ENCODE measurements around the gene ANKH.
"Not testable (repeated sequence)": the region's sequence is repeated elsewhere in the genome, so short reads cannot be mapped to it uniquely, and the experiment has no call there.

Gene ANKH

GRCh38 chr5:14838396-14839319 is 32.9 kb downstream of the ANKH start:
- DNase-seq (ENCODE audit: insufficient read length, low spot score) (no peak), FAIRE-seq (no peak)
- TF ChIP-seq POLR2A (IDR thresholded peaks at IDR 0.05; ENCODE audit: low read depth, low read length) = no peak

DNA sequence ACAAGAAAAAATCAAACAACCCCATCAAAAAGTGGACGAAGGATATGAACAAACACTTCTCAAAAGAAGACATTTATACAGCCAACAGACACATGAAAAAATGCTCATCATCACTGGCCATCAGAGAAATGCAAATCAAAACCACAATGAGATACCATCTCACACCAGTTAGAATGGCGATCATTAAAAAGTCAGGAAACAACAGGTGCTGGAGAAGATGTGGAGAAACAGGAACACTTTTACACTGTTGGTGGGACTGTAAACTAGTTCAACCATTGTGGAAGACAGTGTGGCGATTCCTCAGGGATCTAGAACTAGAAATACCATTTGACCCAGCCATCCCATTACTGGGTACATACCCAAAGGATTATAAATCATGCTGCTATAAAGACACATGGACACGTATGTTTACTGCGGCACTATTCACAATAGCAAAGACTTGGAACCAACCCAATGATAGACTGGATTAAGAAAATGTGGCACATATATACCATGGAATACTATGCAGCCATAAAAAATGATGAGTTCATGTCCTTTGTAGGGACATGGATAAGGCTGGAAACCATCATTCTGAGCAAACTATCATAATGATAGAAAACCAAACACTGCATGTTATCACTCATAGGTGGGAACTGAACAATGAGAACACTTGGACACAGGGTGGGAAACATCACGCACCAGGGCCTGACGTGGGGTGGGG is 34.0 kb downstream of the ANKH start:
- not testable (repeated sequence) for FAIRE-seq; DNase-seq (ENCODE audit: insufficient read length, low spot score)

- FAIRE-seq (peak; percentile 20), DNase-seq (ENCODE audit: insufficient read length, low spot score) (no peak)
- no peak for TF ChIP-seq POLR2A (IDR thresholded peaks at IDR 0.05; ENCODE audit: low read depth, low read length)
Measured at GRCh38 chr5:14834584-14835550, 36.7 kb downstream of the ANKH start.

- TF ChIP-seq POLR2A (IDR thresholded peaks at IDR 0.05; ENCODE audit: low read depth, low read length) = no peak
- FAIRE-seq = no peak
- DNase-seq (ENCODE audit: insufficient read length, low spot score) = no peak
Measured at GRCh38 chr5:14834062-14834461, 37.5 kb downstream of the ANKH start.

- DNase-seq (ENCODE audit: insufficient read length, low spot score) = no peak
- no peak for FAIRE-seq
- no peak for TF ChIP-seq POLR2A (IDR thresholded peaks at IDR 0.05; ENCODE audit: low read depth, low read length)
Measured at GRCh38 chr5:14831006-14831338, 40.6 kb downstream of the ANKH start.

GRCh38 chr5:14830210-14831005 is 41.2 kb downstream of the ANKH start:
- no peak for TF ChIP-seq POLR2A (IDR thresholded peaks at IDR 0.05; ENCODE audit: low read depth, low read length)
- DNase-seq (ENCODE audit: insufficient read length, low spot score) = no peak
- no peak for FAIRE-seq

GRCh38 chr5:14829396-14829795 is 42.2 kb downstream of the ANKH start:
- FAIRE-seq (no peak), DNase-seq (ENCODE audit: insufficient read length, low spot score) (no peak)
- TF ChIP-seq POLR2A (IDR thresholded peaks at IDR 0.05; ENCODE audit: low read depth, low read length) = no peak

DNA sequence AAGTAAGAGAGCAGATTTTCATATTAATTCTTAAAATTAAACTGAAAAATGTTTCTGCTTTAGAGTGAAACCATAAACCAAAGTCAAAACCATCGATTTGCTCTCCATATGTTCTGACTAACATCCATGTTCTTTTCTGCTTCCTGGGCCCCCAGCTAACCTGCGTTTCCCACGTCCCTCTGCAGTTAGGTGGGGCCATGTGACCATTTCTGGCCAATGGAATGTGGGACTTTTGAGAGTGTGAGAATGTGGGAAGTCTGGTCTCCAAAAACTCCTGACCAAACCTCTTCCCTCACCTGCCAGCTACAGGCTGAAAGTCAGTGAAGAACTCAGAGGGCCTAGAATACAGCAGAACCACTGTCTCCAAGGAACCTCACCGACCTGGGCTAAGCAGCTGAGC is 44.9 kb downstream of the ANKH start:
- DNase-seq (ENCODE audit: insufficient read length, low spot score) (no peak), FAIRE-seq (no peak)
- no peak for TF ChIP-seq POLR2A (IDR thresholded peaks at IDR 0.05; ENCODE audit: low read depth, low read length)

GRCh38 chr5:14825977-14826376 is 45.6 kb downstream of the ANKH start:
- FAIRE-seq = peak; percentile 23
- TF ChIP-seq POLR2A (IDR thresholded peaks at IDR 0.05; ENCODE audit: low read depth, low read length) = no peak
- DNase-seq (ENCODE audit: insufficient read length, low spot score) = no peak

GRCh38 chr5:14824499-14824898 is 47.1 kb downstream of the ANKH start:
- TF ChIP-seq POLR2A (IDR thresholded peaks at IDR 0.05; ENCODE audit: low read depth, low read length) = no peak
- FAIRE-seq (no peak), DNase-seq (ENCODE audit: insufficient read length, low spot score) (no peak)

DNA sequence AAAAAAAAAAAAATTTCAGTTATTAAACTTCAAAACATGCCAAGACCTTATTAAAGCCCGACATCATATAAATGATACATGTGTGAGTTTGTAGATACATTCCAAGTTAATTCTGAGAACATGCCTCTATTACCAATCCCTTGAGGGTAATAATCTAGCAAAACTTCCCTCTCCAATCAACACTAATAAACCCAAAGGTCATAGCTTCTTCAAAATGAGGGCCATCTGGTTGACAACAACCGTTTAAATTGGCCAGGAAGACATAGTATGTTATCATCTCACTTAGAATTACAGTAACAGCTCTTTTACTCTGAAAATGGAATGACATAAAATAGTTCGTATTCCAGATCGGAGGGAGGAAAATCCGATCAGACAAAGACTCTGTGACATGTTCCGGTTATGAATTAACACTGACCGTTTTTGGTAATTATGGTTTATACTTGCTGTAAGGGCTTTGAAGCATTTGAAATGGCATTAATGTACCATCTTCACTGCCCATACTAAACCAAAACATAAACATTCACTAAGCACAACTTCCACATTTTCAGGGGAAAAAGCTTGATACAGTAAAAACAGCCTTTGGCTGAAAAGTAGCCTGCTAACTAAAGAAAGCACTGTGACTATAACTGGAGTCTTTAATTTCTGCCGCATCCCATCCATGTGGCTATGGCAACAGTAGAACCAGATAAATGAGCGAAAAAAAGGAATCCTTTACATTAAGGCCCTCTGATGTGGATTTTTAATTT is 50.3 kb downstream of the ANKH start:
- DNase-seq (ENCODE audit: insufficient read length, low spot score) (no peak), FAIRE-seq (no peak)
- TF ChIP-seq POLR2A (IDR thresholded peaks at IDR 0.05; ENCODE audit: low read depth, low read length) = no peak

DNA sequence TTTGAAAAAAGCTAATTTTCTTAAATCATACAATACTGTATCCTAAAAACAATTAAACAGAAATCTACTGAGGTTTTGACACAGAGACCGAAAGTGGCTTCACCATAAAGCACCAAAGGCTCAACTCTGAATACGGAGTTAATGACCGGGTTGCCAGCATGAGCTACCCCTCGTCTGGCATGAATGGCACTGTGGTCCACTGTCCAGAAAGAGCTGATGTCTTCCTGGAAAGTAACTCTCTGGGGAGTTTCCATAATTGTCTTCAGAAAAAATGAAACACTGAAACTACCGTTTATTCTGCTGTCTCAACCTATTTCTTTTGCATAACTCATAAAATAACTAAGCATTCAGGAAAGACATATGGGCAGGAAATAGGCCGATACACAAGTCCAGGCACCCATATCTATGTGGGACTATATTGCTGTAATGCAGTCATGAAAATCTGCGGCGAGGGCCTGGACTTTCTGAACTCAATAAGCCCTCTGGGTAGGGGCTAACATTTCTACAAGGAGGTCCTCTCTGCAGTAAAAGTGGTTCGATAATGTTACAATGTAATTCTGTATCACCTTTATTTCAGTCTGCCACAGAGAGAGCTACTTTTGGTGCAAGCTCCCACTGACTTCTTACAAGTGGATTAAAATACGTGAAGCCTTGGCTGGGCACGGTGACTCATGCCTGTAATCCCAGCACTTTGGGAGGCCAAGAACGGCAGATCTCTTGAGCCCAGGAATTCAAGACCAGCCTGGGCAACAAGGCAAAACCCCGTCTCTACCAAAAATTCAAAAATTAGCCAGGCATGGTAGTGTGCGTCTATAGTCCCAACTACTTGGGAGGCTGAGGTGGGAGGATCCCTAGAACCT is 52.4 kb downstream of the ANKH start:
- FAIRE-seq (peak; percentile 65), DNase-seq (ENCODE audit: insufficient read length, low spot score) (no peak)
- TF ChIP-seq POLR2A (IDR thresholded peaks at IDR 0.05; ENCODE audit: low read depth, low read length) = no peak

DNA sequence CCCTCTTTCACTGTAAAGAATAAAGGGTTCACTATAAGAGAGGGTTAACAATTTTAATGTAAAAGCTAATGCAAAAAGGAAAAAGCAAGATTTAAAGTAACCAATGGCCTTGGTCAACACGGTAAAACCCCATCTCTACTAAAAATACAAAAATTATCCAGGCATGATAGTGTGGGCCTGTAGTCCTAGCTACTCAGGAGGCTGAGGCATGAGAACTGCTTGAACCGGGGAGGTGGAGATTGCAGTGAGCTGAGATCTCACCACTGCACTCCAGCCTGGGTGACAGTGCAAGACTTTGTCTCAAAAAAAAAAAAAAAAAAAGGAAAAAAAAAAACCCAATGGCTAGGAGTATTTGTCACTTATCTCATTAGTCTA is 53.8 kb downstream of the ANKH start:
- not testable (repeated sequence) for DNase-seq (ENCODE audit: insufficient read length, low spot score); FAIRE-seq
